Stimulated activated CD8-positive, alpha-beta memory T cell treated with anti-CD3 and anti-CD28 coated beads, Interleukin-4, amount 100 ng/mL, for 1 hour (primary cell): ENCODE results near the gene FAM168B.

ENCODE experiments used
- DNase-seq, 2 donors: peaks; one replicate each; pipeline ENCODE4 v3.0.0-alpha.2; 2020; ENCODE audit warnings: low read depth in 2 of 2, low spot score in 1 of 2

FAM168B gene

GRCh38 chr2:131027566-131028528, 65.4 kb downstream of the FAM168B start:
- no peak for DNase-seq

DNA sequence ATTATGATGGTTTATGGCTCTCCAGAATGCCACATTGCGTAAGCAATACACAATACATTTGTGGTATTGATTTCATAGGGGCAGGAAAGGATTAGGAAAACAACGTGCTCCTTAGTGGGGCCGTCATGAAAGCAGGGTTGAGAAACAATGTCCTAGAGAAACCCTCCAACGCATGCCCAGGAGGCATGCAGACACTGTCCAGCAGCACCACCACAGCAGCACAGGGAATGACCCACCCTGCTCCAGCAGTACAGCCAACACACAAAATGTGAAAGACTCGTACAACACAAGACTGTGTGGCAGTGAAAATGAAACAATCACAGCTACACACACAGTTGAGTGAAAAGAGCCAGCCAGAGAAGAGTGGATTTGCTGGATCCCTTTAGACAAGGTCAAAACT, 66.3 kb downstream of the FAM168B start:
- DNase-seq = no peak

DNA sequence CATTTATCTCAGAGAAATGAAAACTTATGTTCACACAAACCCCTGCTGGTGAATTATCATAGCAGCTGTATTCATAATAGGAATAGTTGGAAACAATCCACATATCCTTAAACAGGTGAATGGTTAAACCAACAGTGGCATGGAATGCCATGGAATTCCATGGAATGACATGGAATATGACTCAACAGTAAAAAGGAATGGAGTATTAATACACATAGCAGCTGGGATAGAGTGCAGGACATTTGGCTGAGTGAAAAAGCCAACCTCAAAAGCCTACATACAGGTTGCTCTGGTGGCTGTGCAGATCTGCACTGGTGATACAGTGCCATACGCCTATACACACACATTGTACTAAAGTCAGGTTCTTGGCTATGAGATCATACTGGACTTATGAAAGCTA, 69.5 kb downstream of the FAM168B start:
- no peak for DNase-seq

GRCh38 chr2:131022731-131023130, 70.5 kb downstream of the FAM168B start:
- no peak for DNase-seq

GRCh38 chr2:131016826-131017741, 76.2 kb downstream of the FAM168B start:
- DNase-seq = no peak

GRCh38 chr2:131015764-131016163, 77.5 kb downstream of the FAM168B start:
- no peak for DNase-seq

GRCh38 chr2:131014141-131014540, 79.1 kb downstream of the FAM168B start:
- no peak for DNase-seq

GRCh38 chr2:131011486-131011885, 81.8 kb downstream of the FAM168B start:
- DNase-seq = no peak

- DNase-seq = no peak
Observed at GRCh38 chr2:131010566-131010965, 82.7 kb downstream of the FAM168B start.

DNA sequence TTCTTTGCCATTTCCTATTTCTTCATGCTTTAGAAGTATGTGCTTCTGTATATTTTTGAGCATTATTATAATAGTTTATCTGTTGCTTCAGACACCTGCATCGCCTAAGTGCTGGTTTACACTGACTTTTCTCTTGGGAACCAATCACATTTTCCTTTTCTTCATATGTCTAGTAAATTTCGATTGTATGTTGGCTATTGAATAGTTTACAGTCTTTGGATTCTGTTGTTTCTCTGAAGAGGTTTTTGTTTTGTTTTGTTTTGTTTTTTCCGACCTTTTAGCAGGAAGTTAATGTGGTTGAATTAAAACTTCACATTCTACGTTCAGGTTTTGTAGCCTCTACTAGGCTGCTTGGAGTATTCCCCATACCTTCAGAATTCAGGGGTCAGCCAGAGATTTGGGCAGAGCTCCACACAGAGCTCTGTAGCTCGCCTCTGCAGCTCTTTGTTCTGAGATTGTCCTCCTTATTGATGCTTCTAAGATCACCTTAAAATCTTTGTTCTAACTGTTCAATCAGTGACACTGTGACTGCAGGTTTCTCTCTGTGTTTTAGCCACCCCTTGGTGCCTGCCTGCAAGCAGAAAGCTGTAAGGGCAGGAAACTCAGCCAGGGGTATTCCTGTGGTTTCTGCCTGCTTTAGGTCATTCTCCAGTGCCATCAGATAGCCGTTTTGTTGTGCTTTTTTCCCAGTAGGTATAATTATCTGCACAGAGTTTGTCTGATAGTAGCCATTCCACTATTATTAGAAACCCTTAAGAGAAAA, 83.4 kb downstream of the FAM168B start:
- no peak for DNase-seq

GRCh38 chr2:131008967-131009366, 84.3 kb downstream of the FAM168B start:
- DNase-seq = no peak

DNA sequence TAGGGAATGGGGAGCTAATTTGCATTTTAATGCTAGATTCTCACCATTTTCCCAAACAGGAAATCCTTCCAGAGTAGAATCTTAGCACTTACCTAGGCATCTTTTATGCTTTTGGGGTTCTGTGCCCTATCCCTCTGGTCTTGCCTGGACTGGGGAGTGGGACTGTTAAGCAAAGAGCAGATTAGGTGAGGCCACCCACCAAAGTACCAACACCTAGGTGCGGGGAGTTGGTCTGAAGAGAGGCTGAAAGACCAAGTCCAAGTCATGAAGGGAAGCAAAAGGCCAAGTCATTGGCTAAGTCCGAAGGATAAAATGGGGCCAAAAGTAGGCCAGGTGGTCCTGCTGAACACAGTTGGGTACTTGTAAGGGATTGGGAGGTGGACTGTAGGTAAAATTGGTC, 86.7 kb downstream of the FAM168B start:
- no peak for DNase-seq

GRCh38 chr2:131005216-131005935, 87.9 kb downstream of the FAM168B start:
- no peak for DNase-seq

DNA sequence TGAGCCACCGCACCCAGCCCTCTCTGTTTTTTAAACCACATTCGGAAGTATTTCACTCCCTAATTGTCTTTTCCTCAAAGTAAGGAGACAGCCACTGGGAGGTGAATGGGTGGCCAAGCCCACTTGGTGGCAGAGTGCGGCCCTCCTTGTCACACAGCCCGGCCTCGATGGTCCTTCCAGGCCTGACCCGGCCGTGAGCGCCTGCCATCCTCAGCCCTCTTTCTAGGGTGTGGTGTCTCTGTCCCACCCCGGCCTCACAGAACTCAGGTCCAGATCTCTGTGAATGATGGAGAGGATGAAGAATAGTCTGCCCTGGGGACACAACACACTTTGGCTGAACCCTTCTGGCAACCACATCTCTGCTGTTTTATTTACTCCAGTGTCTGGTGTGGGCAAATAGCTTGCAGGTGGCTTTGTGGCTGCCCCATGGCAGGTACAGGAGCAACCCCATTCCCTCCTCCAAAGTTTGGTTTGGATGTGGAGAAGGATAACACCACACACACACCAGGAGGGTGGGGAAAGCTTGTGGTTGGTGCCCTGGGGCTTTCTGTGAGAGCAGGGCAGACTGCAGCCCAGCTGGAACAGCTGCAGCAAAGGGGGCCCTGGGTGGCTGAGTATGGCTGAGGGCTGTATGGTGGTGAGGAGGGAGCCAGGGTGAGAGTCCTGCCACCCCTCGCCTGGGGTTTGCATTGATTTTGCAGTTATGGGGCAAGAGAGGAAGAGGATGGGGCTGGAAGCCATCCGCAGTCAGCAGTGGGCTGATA, 88.6 kb downstream of the FAM168B start:
- DNase-seq = no peak

DNA sequence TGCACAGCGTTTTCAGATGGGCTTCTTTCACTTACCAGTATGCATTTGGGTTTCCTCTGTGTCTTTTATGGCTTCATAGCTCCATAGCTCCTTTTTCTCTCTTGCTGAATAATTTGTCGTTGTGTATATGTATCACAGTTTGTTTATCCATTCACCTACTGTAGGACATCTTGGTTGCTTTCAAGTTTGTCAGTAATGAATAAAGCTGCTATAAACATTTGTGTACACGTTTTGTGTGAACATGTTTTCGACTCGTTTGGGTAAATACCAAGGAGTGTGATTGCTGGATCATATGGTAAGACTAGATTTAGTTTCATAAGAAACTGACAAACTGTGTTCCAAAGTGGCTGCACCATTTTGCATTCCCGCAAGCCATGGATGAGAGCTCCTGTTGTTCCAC, 94.7 kb downstream of the FAM168B start:
- no peak for DNase-seq
